Retinal pigment epithelial cell (primary cell): ENCODE data around the gene PCF11.

Experiments
- DNase-seq: peaks from one replicate; pipeline ENCODE4 v3.0.0-alpha.2; 2010; ENCODE audit warnings: low read depth
- H3K4me3 ChIP-seq: 2 replicates; pipeline ENCODE4 v1.5.1; 2011; ENCODE audit warnings: mild to moderate bottlenecking, low read length, control low read depth, moderate library complexity
- CTCF ChIP-seq: conservative IDR thresholded peaks from 2 replicates; pipeline ENCODE4 v1.5.1; 2011; ENCODE audit warnings: low read depth, low read length, control low read depth, inconsistent platforms

The PCF11 gene, protein sequence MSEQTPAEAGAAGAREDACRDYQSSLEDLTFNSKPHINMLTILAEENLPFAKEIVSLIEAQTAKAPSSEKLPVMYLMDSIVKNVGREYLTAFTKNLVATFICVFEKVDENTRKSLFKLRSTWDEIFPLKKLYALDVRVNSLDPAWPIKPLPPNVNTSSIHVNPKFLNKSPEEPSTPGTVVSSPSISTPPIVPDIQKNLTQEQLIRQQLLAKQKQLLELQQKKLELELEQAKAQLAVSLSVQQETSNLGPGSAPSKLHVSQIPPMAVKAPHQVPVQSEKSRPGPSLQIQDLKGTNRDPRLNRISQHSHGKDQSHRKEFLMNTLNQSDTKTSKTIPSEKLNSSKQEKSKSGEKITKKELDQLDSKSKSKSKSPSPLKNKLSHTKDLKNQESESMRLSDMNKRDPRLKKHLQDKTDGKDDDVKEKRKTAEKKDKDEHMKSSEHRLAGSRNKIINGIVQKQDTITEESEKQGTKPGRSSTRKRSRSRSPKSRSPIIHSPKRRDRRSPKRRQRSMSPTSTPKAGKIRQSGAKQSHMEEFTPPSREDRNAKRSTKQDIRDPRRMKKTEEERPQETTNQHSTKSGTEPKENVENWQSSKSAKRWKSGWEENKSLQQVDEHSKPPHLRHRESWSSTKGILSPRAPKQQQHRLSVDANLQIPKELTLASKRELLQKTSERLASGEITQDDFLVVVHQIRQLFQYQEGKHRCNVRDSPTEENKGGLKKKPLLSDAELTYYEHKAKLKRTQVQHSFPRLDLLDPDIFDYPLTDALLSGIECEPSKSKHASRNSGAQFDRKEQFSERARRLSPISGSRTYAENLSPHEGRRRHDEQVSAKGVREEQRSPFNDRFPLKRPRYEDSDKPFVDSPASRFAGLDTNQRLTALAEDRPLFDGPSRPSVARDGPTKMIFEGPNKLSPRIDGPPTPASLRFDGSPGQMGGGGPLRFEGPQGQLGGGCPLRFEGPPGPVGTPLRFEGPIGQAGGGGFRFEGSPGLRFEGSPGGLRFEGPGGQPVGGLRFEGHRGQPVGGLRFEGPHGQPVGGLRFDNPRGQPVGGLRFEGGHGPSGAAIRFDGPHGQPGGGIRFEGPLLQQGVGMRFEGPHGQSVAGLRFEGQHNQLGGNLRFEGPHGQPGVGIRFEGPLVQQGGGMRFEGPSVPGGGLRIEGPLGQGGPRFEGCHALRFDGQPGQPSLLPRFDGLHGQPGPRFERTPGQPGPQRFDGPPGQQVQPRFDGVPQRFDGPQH (N-terminal part only)

DNA sequence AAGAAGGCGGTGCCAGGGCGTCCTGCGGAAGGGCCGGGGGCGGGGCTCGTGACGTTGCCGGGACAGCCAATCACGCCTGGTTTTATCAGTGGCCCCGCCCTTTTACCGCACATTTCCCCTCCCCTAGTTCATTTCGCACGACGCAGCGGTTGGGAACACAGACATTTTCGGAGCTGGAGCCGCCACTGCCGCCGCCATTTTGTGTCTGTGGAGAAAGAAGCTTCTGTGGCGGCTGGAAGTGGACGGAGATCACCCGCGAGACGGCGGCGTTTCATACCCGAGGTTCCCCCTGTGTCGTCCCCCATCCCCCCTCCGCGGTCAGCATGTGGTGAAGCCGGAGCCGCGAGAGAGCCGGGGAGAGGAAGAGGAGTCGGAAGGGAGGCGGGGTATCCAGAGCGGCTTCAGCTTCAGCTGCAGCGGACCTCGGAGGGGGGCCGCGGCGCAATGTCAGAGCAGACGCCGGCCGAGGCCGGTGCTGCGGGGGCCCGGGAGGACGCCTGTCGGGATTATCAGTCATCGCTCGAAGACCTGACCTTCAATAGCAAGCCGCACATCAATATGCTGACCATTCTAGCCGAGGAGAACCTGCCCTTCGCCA lies at the start of gene PCF11:
Gene PCF11 (plus strand): TSS at position 136 of the 598 bp plus-strand sequence. CDS start 309 bp downstream, at position 445.
- DNase-seq = no peak
- no peak for TF ChIP-seq CTCF
- H3K4me3 ChIP-seq = peak within 1 kb of the TSS; percentile 88

DNA sequence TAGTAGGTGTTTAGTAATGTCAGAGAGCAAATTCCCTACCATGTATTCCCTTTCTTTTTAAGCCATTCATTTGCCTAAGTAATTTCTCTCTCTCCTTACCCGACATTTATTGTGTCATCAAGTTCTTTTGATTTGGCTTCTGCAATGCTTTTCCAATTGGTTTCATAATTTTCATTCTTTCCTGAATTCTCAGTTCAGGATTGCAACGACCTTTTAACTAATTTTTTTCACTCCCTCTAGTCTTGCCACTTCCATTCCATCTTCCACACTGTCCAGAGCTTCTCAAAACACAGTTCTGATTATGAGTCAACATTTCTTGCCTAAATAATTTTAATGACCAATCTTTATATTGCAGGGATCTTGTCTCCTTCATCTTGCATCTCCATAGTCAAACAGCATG lies 44.0 kb upstream of the PCF11 start:
- TF ChIP-seq CTCF = no peak
- no peak overlapping the region for H3K4me3 ChIP-seq
- no peak for DNase-seq

GRCh38 chr11:83115026-83115425 lies 41.9 kb upstream of the PCF11 start:
- H3K4me3 ChIP-seq = no peak overlapping the region
- no peak for TF ChIP-seq CTCF
- DNase-seq = no peak

DNA sequence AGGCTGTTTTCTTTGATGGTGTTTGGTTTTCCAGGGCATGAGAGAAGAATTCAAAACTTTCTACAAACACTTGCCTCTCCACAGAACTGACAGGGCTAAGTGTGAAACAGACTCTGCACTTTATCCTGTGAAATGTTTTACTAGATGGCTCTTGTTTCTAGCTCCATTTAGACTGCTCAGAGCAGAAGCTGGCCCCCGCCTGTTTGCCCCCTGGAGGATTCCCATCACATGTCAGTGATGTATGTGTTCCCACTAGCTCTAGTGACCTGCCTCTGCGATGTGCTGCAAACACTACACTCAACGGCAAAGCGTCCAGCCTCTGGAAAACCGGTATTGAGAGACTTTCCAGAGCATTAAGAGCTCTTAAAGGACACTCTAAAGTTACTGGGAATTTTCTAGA lies 41.4 kb upstream of the PCF11 start:
- no peak overlapping the region for H3K4me3 ChIP-seq
- no peak for TF ChIP-seq CTCF
- DNase-seq = no peak

GRCh38 chr11:83116015-83116641 lies 40.8 kb upstream of the PCF11 start:
- TF ChIP-seq CTCF = no peak
- H3K4me3 ChIP-seq = no peak overlapping the region
- no peak for DNase-seq

DNA sequence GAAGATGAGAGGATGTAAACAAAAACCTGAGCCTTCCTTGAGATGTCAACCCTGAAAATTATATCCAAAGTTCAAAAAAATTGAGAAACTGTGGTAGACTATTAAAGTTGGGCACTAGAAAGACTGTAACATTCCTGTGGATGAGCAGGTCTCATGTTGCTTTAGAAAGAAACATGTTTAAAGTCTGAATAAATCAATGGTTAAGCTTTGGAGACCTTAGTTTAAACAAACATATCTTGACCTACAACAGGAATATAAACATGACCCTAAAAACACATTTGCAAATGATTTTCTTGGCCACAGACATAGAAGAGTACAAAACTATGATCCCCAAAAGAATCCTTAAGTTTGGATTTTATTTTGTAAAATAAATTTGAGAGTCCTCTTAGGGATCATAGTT lies 38.1 kb upstream of the PCF11 start:
- H3K4me3 ChIP-seq = no peak overlapping the region
- no peak for DNase-seq
- TF ChIP-seq CTCF = no peak
